K562 (cell line): ENCODE results near the gene ODF2. TPM values are rescaled to one million over a fixed set of nuclear protein-coding genes. Genes with fewer than 3 reads are reported as not detected.

ENCODE experiments used
- CHD2 ChIP-seq: IDR thresholded peaks from 2 replicates; pipeline ENCODE4 v1.6.1; 2011; ENCODE audit warnings: low read depth, low read length
- E2F3 ChIP-seq: fragments of 250-450 bp; sonication (Bioruptor Pico); IDR thresholded peaks from 2 replicates; pipeline ENCODE4 v1.4.0; 2020; ENCODE audit warnings: mild to moderate bottlenecking
- FOXJ2 ChIP-seq: fragments of 200-800 bp; sonication (Bioruptor generic); IDR thresholded peaks from 2 replicates; pipeline ENCODE4 v1.6.1; 2016; ENCODE audit warnings: missing genetic modification characterization, missing compliant biosample characterization
- FOXP4 ChIP-seq: sonication (generic); formaldehyde crosslinking; IDR thresholded peaks from 2 replicates; pipeline ENCODE4 v1.8.0; 2022; ENCODE audit warnings: mild to moderate bottlenecking, missing genetic modification reagents, borderline replicate concordance
- HDAC3 ChIP-seq: fragments of 450-650 bp; IDR thresholded peaks from 2 replicates; pipeline ENCODE4 v1.6.1; 2018; ENCODE audit warnings: borderline replicate concordance, mild to moderate bottlenecking, moderate library complexity; ENCODE audit not compliant: partially characterized antibody
- JUN ChIP-seq, 2 experiments: sonication (generic) in 1 of 2; formaldehyde crosslinking in 1 of 2; IDR thresholded peaks; 2 replicates each; pipeline versions ENCODE4 v1.6.1 to v1.8.0; 2012 to 2022; ENCODE audit warnings: borderline replicate concordance in 2 of 2, mild to moderate bottlenecking in 2 of 2, improper control_type of control experiment in 1 of 2, low read depth in 1 of 2, low read length in 1 of 2, missing genetic modification reagents in 1 of 2
- KLF1 ChIP-seq: fragments of 450-650 bp; IDR thresholded peaks from 2 replicates; pipeline ENCODE4 v1.6.1; 2016; ENCODE audit warnings: missing genetic modification characterization, missing compliant biosample characterization
- NELFE ChIP-seq: IDR thresholded peaks from 2 replicates; pipeline ENCODE4 v1.6.1; 2011; ENCODE audit warnings: mild to moderate bottlenecking; ENCODE audit not compliant: insufficient read depth, insufficient read length
- NONO ChIP-seq, 2 experiments: fragments of 200-400 bp in 1 of 2; fragments of 450-650 bp in 1 of 2; formaldehyde crosslinking in 1 of 2; IDR thresholded peaks; 2 replicates each; pipeline ENCODE4 v1.6.1; 2017; ENCODE audit warnings: low read depth in 2 of 2, mild to moderate bottlenecking in 2 of 2, moderate library complexity in 2 of 2, low read length in 1 of 2
- ZBTB33 ChIP-seq: sonication (generic); formaldehyde crosslinking; IDR thresholded peaks from 2 replicates; pipeline ENCODE4 v1.8.1; 2023; ENCODE audit warnings: mild to moderate bottlenecking, missing genetic modification reagents
- ZNF740 ChIP-seq, 3 experiments: fragments of 200-800 bp in 1 of 3; sonication (Bioruptor generic) in 1 of 3; sonication (generic) in 1 of 3; formaldehyde crosslinking in 1 of 3; IDR thresholded peaks; 2 replicates each; pipeline versions ENCODE4 v1.6.1 to v1.8.0; 2016 to 2022; ENCODE audit warnings: mild to moderate bottlenecking in 2 of 3, missing compliant biosample characterization in 2 of 3, missing genetic modification characterization in 2 of 3, missing genetic modification reagents in 1 of 3
- polyA plus RNA-seq, 8 experiments: library from polyadenylated mRNA; depleted of rRNA in 4 of 8; stranded (reverse) in 5 of 8; unstranded in 3 of 8; fragments of >200 nt; fragmentation: Nextera tagmentation in 2 of 8; fragmentation: Illumina TruSeq in 1 of 8; extraction: Ambion mirVana in 2 of 8; extraction: Trizol in 1 of 8; gene quantifications; 2 replicates each; pipeline versions ENCODE4 v1.2.1 to v1.2.3, GENCODE V29; 2011 to 2014; ENCODE audit warnings: inconsistent platforms in 1 of 8, missing spikeins in 1 of 8
- total RNA-seq, 7 experiments: library from RNA; depleted of rRNA in 6 of 7; stranded (reverse); fragments of >200 nt in 6 of 7; fragmentation: Illumina TruSeq in 2 of 7; extraction: Trizol in 2 of 7; gene quantifications; 2 replicates each; pipeline versions ENCODE4 v1.2.1 to v1.2.3, GENCODE V29; 2011 to 2021; ENCODE audit warnings: low replicate concordance in 1 of 7

ODF2 gene
- total and polyA plus RNA-seq, 9 of the 15 experiments (the other 6 are each of a cell fraction or from before 2014, with no cell fraction given), result 16.5 to 83.2 (median 69.7) TPM

GRCh38 chr9:128409450-128409849 is 46.4 kb upstream of the ODF2 start (continued):
- no peak for TF ChIP-seq ZNF740 (CRISPR knock-in tag; IDR thresholded peaks at IDR 0.05)
- TF ChIP-seq ZNF740 (tag; IDR thresholded peaks at IDR 0.05), result no peak
- no peak for TF ChIP-seq CHD2
- TF ChIP-seq JUN (IDR thresholded peaks at IDR 0.05; ENCODE audit: borderline replicate concordance, low read depth, low read length), result no peak
- TF ChIP-seq JUN (CRISPR knock-in tag; IDR thresholded peaks at IDR 0.05; ENCODE audit: borderline replicate concordance), result no peak
- no peak for TF ChIP-seq E2F3 (CRISPR knock-in tag)
- no peak for TF ChIP-seq ZBTB33 (CRISPR knock-in tag)
- no peak for TF ChIP-seq NELFE
- no peak for TF ChIP-seq NONO (IDR thresholded peaks at IDR 0.05; ENCODE audit: low read depth in 2 of 2, low read length in 1 of 2)
- no peak for TF ChIP-seq KLF1 (tag)
- TF ChIP-seq FOXP4 (CRISPR knock-in tag), result no peak
- no peak for TF ChIP-seq FOXJ2 (tag)
- TF ChIP-seq HDAC3, result no peak
